ENCODE data around the gene BLTP2.

DNA sequence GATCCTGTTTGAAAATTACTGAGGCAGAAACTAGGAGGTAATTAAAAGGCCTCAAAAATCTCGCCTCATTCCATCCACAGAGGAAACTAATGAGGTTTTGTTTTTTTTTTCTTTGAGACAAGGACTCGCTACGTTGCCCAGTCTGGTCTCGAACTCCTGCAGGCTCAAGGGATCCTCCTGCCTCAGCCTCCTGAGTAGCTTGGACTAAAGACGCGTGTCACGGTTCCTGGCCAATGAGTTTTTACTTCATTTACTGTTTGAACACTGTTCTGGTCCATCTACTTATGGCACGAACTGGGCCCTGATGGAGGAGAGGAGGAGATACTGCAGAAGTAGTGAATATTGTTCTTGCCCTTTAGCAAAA lies 600 bp upstream of the BLTP2 start:
- TF ChIP-seq, protein P1, sequence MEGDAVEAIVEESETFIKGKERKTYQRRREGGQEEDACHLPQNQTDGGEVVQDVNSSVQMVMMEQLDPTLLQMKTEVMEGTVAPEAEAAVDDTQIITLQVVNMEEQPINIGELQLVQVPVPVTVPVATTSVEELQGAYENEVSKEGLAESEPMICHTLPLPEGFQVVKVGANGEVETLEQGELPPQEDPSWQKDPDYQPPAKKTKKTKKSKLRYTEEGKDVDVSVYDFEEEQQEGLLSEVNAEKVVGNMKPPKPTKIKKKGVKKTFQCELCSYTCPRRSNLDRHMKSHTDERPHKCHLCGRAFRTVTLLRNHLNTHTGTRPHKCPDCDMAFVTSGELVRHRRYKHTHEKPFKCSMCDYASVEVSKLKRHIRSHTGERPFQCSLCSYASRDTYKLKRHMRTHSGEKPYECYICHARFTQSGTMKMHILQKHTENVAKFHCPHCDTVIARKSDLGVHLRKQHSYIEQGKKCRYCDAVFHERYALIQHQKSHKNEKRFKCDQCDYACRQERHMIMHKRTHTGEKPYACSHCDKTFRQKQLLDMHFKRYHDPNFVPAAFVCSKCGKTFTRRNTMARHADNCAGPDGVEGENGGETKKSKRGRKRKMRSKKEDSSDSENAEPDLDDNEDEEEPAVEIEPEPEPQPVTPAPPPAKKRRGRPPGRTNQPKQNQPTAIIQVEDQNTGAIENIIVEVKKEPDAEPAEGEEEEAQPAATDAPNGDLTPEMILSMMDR (tag by site-specific recombination; IDR thresholded peaks at IDR 0.05): no peak
- TF ChIP-seq ZNF426 (tag by site-specific recombination; IDR thresholded peaks at IDR 0.05) (no peak), ZNF785 (tag by site-specific recombination; IDR thresholded peaks at IDR 0.05) (no peak), ZNF335 (tag by site-specific recombination; conservative IDR thresholded peaks at IDR 0.05) (no peak), ZNF274 (IDR thresholded peaks at IDR 0.05; ENCODE audit: low read length) (no peak), ZNF274 (tag by site-specific recombination; IDR thresholded peaks at IDR 0.05; ENCODE audit: borderline replicate concordance) (no peak), ZBTB8A (tag by site-specific recombination; IDR thresholded peaks at IDR 0.05) (no peak), TRIM28 (IDR thresholded peaks at IDR 0.05; ENCODE audit: borderline replicate concordance, low read length) (no peak), KLF16 (tag by site-specific recombination; IDR thresholded peaks at IDR 0.05) (no peak), ZNF549 (tag by site-specific recombination; IDR thresholded peaks at IDR 0.05) (no peak), ZSCAN16 (tag by site-specific recombination; IDR thresholded peaks at IDR 0.05) (no peak), ZNF121 (tag by site-specific recombination; IDR thresholded peaks at IDR 0.05) (no peak)
- TF ChIP-seq, protein P2, sequence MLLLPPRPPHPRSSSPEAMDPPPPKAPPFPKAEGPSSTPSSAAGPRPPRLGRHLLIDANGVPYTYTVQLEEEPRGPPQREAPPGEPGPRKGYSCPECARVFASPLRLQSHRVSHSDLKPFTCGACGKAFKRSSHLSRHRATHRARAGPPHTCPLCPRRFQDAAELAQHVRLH (tag by site-specific recombination; IDR thresholded peaks at IDR 0.05): no peak
- TF ChIP-seq, protein P3, sequence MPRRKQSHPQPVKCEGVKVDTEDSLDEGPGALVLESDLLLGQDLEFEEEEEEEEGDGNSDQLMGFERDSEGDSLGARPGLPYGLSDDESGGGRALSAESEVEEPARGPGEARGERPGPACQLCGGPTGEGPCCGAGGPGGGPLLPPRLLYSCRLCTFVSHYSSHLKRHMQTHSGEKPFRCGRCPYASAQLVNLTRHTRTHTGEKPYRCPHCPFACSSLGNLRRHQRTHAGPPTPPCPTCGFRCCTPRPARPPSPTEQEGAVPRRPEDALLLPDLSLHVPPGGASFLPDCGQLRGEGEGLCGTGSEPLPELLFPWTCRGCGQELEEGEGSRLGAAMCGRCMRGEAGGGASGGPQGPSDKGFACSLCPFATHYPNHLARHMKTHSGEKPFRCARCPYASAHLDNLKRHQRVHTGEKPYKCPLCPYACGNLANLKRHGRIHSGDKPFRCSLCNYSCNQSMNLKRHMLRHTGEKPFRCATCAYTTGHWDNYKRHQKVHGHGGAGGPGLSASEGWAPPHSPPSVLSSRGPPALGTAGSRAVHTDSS (tag by site-specific recombination; IDR thresholded peaks at IDR 0.05): no peak
- TF ChIP-seq, protein P4, sequence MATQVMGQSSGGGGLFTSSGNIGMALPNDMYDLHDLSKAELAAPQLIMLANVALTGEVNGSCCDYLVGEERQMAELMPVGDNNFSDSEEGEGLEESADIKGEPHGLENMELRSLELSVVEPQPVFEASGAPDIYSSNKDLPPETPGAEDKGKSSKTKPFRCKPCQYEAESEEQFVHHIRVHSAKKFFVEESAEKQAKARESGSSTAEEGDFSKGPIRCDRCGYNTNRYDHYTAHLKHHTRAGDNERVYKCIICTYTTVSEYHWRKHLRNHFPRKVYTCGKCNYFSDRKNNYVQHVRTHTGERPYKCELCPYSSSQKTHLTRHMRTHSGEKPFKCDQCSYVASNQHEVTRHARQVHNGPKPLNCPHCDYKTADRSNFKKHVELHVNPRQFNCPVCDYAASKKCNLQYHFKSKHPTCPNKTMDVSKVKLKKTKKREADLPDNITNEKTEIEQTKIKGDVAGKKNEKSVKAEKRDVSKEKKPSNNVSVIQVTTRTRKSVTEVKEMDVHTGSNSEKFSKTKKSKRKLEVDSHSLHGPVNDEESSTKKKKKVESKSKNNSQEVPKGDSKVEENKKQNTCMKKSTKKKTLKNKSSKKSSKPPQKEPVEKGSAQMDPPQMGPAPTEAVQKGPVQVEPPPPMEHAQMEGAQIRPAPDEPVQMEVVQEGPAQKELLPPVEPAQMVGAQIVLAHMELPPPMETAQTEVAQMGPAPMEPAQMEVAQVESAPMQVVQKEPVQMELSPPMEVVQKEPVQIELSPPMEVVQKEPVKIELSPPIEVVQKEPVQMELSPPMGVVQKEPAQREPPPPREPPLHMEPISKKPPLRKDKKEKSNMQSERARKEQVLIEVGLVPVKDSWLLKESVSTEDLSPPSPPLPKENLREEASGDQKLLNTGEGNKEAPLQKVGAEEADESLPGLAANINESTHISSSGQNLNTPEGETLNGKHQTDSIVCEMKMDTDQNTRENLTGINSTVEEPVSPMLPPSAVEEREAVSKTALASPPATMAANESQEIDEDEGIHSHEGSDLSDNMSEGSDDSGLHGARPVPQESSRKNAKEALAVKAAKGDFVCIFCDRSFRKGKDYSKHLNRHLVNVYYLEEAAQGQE (tag by site-specific recombination; IDR thresholded peaks at IDR 0.05): no peak
